Activated CD4-positive, alpha-beta memory T cell treated with anti-CD3 and anti-CD28 coated beads, Interleukin-2, amount 10 ng/mL, durations not matched to agents 7 days and 5 days (primary cell): Measurements from ENCODE around the gene DDC. TPM values are rescaled to one million over a fixed set of nuclear protein-coding genes. Genes with fewer than 3 reads are reported as not detected.

Experiments
- CTCF ChIA-PET: fragments of 350-600 bp; sonication (Branson Sonifier 250); formaldehyde crosslinking; loops from one replicate; lab custom pipeline; 2021; ENCODE audit warnings: antibody characterized with exemption, inconsistent platforms; lab: Charles Lee
- POLR2A ChIA-PET: fragments of 350-600 bp; sonication (Branson Sonifier 250); formaldehyde crosslinking; loops from one replicate; lab custom pipeline; 2021; ENCODE audit warnings: antibody characterized with exemption; lab: Charles Lee
- DNase-seq: peaks from one replicate; pipeline ENCODE4 v3.0.0-alpha.2; 2020
- H3K27ac Mint-ChIP-seq: one replicate; pipeline ENCODE4 v1.8.0; 2021; ENCODE audit warnings: mild to moderate bottlenecking, mixed read lengths
- H3K27me3 Mint-ChIP-seq: one replicate; pipeline ENCODE4 v1.8.0; 2021; ENCODE audit warnings: mixed read lengths
- H3K36me3 Mint-ChIP-seq: one replicate; pipeline ENCODE4 v1.8.0; 2021; ENCODE audit warnings: low read depth, mixed read lengths
- H3K4me1 Mint-ChIP-seq: one replicate; pipeline ENCODE4 v1.8.0; 2021; ENCODE audit warnings: mixed read lengths
- H3K4me3 Mint-ChIP-seq: one replicate; pipeline ENCODE4 v1.8.0; 2021; ENCODE audit warnings: mild to moderate bottlenecking, mixed read lengths
- H3K9me3 Mint-ChIP-seq: one replicate; pipeline ENCODE4 v1.8.0; 2021; ENCODE audit warnings: mixed read lengths
- total RNA-seq, 2 experiments: library from RNA; stranded (reverse); gene quantifications; one replicate each; pipeline ENCODE4 v1.2.3, GENCODE V29; 2021

DDC gene
- total RNA-seq, 2 experiments from 2014 or later = not detected

- no peak overlapping the region for H3K4me3 Mint-ChIP-seq
- no peak for DNase-seq
- H3K36me3 Mint-ChIP-seq = no peaks in the 10 kb centered on the region
- no peaks in the 10 kb centered on the region for H3K9me3 Mint-ChIP-seq
- H3K27ac Mint-ChIP-seq = no peak overlapping the region
- POLR2A ChIA-PET = no interaction called here
- H3K4me1 Mint-ChIP-seq = peaks cover 6% of the 10 kb centered on the region
- CTCF ChIA-PET = interaction anchor here (1.2 kb wide), 1 partner anchor 9 kb away, joined by 4 read pairs; no protein-coding TSS in a partner anchor
- peaks cover 2% of the 10 kb centered on the region for H3K27me3 Mint-ChIP-seq
Observed at GRCh38 chr7:50476953-50477625, 88.1 kb downstream of the DDC start.

- POLR2A ChIA-PET = no interaction called here
- CTCF ChIA-PET = interaction anchor here (1.3 kb wide), 1 partner anchor 10 kb away, joined by 3 read pairs; no protein-coding TSS in a partner anchor
- no peak for DNase-seq
Observed at GRCh38 chr7:50475340-50475739, 89.9 kb downstream of the DDC start.

GRCh38 chr7:50474382-50475160 lies 90.6 kb downstream of the DDC start:
- DNase-seq = no peak
- Mint-ChIP-seq H3K36me3 (no peaks in the 10 kb centered on the region), H3K4me1 (peaks cover 6% of the 10 kb centered on the region), H3K27ac (no peak overlapping the region), H3K4me3 (no peak overlapping the region), H3K9me3 (no peaks in the 10 kb centered on the region), H3K27me3 (peaks cover 1% of the 10 kb centered on the region)
- ChIA-PET CTCF (interaction anchor here (1.3 kb wide), 1 partner anchor 11 kb away, joined by 3 read pairs; no protein-coding TSS in a partner anchor), POLR2A (no interaction called here)

More at GRCh38 chr7:50475340-50475739, 89.9 kb downstream of the DDC start:
- Mint-ChIP-seq H3K9me3 (no peaks in the 10 kb centered on the region), H3K27ac (no peak overlapping the region), H3K4me3 (no peak overlapping the region), H3K36me3 (no peaks in the 10 kb centered on the region), H3K4me1 (peaks cover 6% of the 10 kb centered on the region), H3K27me3 (peaks cover 1% of the 10 kb centered on the region)

DNA sequence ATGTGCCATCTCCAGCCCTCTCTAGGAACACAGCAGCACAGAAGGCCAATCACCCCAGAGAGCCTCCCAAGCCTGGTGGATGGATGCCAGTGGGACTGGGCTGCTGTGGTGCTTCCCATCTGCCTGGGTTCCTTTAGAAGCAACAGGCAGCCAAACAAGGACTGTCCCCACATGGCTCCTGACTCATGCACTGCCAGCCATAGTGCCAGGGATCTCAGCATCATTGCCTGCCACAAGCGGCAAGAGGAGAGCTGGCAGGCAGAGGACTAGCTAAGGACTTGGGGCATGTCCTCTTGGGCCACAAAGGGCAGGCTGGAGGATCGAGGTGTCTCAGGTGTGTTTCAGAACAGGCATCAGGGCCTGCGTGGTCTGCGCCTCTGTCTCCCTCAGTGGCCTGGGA lies 91.7 kb downstream of the DDC start:
- no peak overlapping the region for H3K27ac Mint-ChIP-seq
- no peaks in the 10 kb centered on the region for H3K27me3 Mint-ChIP-seq
- no peak overlapping the region for H3K4me3 Mint-ChIP-seq
- POLR2A ChIA-PET = no interaction called here
- CTCF ChIA-PET = interaction anchor here (0.6 to 1.5 kb wide), 2 partner anchors 18 to 199 kb away, joined by 3 read pairs; no protein-coding TSS in a partner anchor
- no peaks in the 10 kb centered on the region for H3K36me3 Mint-ChIP-seq
- H3K4me1 Mint-ChIP-seq = peaks cover 6% of the 10 kb centered on the region
- H3K9me3 Mint-ChIP-seq = no peaks in the 10 kb centered on the region
- no peak for DNase-seq

DNA sequence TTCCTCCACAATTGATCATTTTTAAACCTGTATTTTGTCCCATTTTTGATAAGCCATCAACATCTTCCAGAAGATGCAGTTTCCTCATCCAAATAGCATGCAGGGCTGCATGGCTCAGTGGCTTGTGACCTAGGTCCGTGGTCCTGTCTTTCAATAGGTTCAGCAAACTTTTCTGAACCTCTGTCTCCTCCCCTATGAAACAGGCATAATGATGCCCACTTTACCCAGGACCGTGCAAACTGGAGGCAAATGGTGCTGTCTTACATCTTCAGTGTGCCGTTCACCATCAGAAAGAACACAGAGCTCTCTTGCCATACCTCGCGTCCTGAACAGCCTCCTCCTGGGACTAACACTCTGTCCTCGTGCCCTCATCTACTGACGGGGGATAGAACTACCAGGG lies 92.8 kb downstream of the DDC start:
- no peak overlapping the region for H3K4me3 Mint-ChIP-seq
- H3K9me3 Mint-ChIP-seq = no peaks in the 10 kb centered on the region
- no peak overlapping the region for H3K27ac Mint-ChIP-seq
- POLR2A ChIA-PET = no interaction called here
- no peak for DNase-seq
- H3K4me1 Mint-ChIP-seq = peaks cover 17% of the 10 kb centered on the region
- CTCF ChIA-PET = interaction anchor here (0.5 to 1.5 kb wide), 2 partner anchors 200 to 670 kb away, joined by 3 to 4 read pairs; no protein-coding TSS in a partner anchor
- H3K36me3 Mint-ChIP-seq = no peaks in the 10 kb centered on the region
- H3K27me3 Mint-ChIP-seq = no peaks in the 10 kb centered on the region

DNA sequence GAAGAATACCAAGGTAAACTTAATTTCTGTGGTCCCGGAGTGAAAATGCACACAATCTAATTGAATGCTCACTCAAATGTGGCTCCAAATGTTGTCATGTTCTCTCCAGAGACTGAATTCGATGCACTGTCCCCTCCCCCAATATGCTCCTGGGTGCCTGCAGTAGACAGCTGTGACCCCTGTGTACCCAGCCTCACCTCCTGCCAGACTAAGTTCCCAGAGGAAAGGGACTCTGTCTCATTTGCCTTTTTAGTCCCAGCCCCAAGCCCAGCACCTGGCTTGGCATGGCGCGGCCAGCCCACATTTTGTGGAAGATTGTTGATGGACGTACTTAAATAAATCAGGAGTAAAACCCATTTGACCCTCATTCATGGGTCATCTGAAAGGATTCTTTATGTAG lies 93.2 kb downstream of the DDC start:
- no peaks in the 10 kb centered on the region for H3K27me3 Mint-ChIP-seq
- no peak overlapping the region for H3K4me3 Mint-ChIP-seq
- H3K4me1 Mint-ChIP-seq = peaks cover 20% of the 10 kb centered on the region
- H3K9me3 Mint-ChIP-seq = no peaks in the 10 kb centered on the region
- no peak overlapping the region for H3K27ac Mint-ChIP-seq
- ChIA-PET CTCF (interaction anchor here (0.5 to 6.8 kb wide), 6 partner anchors 10 to 691 kb away, joined by 3 to 108 read pairs (median 4); no protein-coding TSS in a partner anchor), POLR2A (no interaction called here)
- no peaks in the 10 kb centered on the region for H3K36me3 Mint-ChIP-seq
- no peak for DNase-seq

GRCh38 chr7:50470250-50471163 lies 94.7 kb downstream of the DDC start:
- POLR2A ChIA-PET = interaction anchor here (1.1 kb wide), 1 partner anchor 210 kb away, joined by 3 read pairs; no protein-coding TSS in a partner anchor
- Mint-ChIP-seq H3K4me3 (no peak overlapping the region), H3K9me3 (no peaks in the 10 kb centered on the region), H3K27ac (no peak overlapping the region), H3K27me3 (peaks cover 1% of the 10 kb centered on the region), H3K4me1 (peaks cover 20% of the 10 kb centered on the region), H3K36me3 (no peaks in the 10 kb centered on the region)
- no peak for DNase-seq
- CTCF ChIA-PET = interaction anchor here (1.1 to 6.8 kb wide), 3 partner anchors 163 to 693 kb away, joined by 3 to 108 read pairs (median 4); no protein-coding TSS in a partner anchor

- DNase-seq = no peak
- Mint-ChIP-seq H3K36me3 (no peaks in the 10 kb centered on the region), H3K4me1 (peaks cover 15% of the 10 kb centered on the region), H3K9me3 (no peaks in the 10 kb centered on the region), H3K27me3 (peaks cover 1% of the 10 kb centered on the region), H3K4me3 (no peak overlapping the region), H3K27ac (no peak overlapping the region)
- CTCF ChIA-PET = interaction anchor here (0.6 to 6.8 kb wide), 19 partner anchors 17 to 692 kb away, joined by 3 to 108 read pairs (median 5); partner anchors contain the start of gene ZPBP
- POLR2A ChIA-PET = interaction anchor here (1.4 to 1.6 kb wide), 2 partner anchors 192 to 210 kb away, joined by 4 to 5 read pairs; no protein-coding TSS in a partner anchor
Observed at GRCh38 chr7:50469181-50469580, 96.0 kb downstream of the DDC start.

GRCh38 chr7:50467817-50468610 lies 97.2 kb downstream of the DDC start:
- peaks cover 13% of the 10 kb centered on the region for H3K4me1 Mint-ChIP-seq
- peak; percentile 85 for DNase-seq
- H3K27me3 Mint-ChIP-seq = peaks cover 1% of the 10 kb centered on the region
- ChIA-PET POLR2A (interaction anchor here (0.6 to 2.2 kb wide), 7 partner anchors 14 to 272 kb away, joined by 3 to 8 read pairs (median 4); partner anchors contain the start of gene FIGNL1), CTCF (interaction anchor here (0.6 to 6.8 kb wide), 59 partner anchors 9 to 695 kb away, joined by 3 to 108 read pairs (median 4); partner anchors contain the start of genes FIGNL1 and ZPBP)
- no peak overlapping the region for H3K27ac Mint-ChIP-seq
- no peaks in the 10 kb centered on the region for H3K36me3 Mint-ChIP-seq
- H3K4me3 Mint-ChIP-seq = no peak overlapping the region
- no peaks in the 10 kb centered on the region for H3K9me3 Mint-ChIP-seq

DNA sequence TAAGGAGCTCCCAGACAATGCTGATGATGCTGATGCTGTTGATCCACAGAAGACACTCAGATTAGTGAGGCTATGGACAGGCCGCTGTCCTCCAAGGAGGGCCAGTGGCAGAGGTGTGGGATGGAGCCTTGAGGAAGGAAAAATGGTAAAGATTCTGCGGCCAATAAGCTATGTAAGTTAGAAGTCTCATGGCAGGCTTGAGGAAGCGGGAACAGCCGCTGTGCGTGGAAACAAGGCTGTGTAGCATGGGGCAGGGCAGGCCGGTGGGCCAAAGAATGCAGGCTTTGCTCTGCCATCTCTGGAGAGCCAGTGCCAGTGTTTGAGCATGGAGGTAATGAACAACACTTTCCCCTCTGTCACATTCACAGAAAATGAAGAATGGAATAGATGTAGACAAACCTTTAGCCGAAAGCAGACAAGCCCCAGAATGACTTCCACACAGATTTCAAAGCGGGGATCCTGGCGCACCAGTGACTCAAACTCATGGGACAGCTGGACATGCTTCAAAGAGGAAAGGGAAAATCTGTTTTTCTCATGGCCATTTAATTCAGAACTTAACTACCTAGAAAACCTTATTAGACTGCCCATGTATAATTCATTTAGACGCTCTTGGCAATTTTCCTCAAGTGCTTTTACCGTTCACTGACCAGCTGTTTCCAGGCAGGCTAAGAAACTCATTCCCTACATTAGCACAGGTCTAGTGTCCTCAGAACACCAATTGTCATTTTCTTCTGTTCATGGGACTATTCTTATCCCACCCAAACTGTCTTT lies 98.2 kb downstream of the DDC start:
- ChIA-PET POLR2A (interaction anchor here (0.6 to 2.2 kb wide), 4 partner anchors 13 to 273 kb away, joined by 3 to 8 read pairs (median 4); partner anchors contain the start of gene FIGNL1), CTCF (interaction anchor here (0.8 to 6.8 kb wide), 27 partner anchors 14 to 696 kb away, joined by 3 to 108 read pairs (median 5); partner anchors contain the start of genes FIGNL1 and ZPBP)
- peaks cover 4% of the 10 kb centered on the region for H3K27me3 Mint-ChIP-seq
- H3K27ac Mint-ChIP-seq = no peak overlapping the region
- no peak for DNase-seq
- peaks cover 13% of the 10 kb centered on the region for H3K4me1 Mint-ChIP-seq
- H3K4me3 Mint-ChIP-seq = no peak overlapping the region
- no peaks in the 10 kb centered on the region for H3K9me3 Mint-ChIP-seq
- no peaks in the 10 kb centered on the region for H3K36me3 Mint-ChIP-seq

GRCh38 chr7:50463035-50463434 lies 102.2 kb downstream of the DDC start:
- H3K36me3 Mint-ChIP-seq = no peaks in the 10 kb centered on the region
- CTCF ChIA-PET = interaction anchor here (0.7 kb wide), 2 partner anchors 25 to 372 kb away, joined by 4 to 5 read pairs; no protein-coding TSS in a partner anchor
- no peak overlapping the region for H3K4me3 Mint-ChIP-seq
- H3K27me3 Mint-ChIP-seq = peaks cover 7% of the 10 kb centered on the region
- POLR2A ChIA-PET = no interaction called here
- H3K9me3 Mint-ChIP-seq = no peaks in the 10 kb centered on the region
- DNase-seq = no peak
- peaks cover 8% of the 10 kb centered on the region for H3K4me1 Mint-ChIP-seq
- no peak overlapping the region for H3K27ac Mint-ChIP-seq
